HEK293 (cell line): Measurements from ENCODE around the gene ENAH.

ENCODE experiments used
- BCL11A ChIP-seq: fragments of 450-650 bp; formaldehyde crosslinking; IDR thresholded peaks from 2 replicates; pipeline ENCODE4 v1.5.1; 2016; ENCODE audit warnings: low read depth, missing biosample characterization, missing genetic modification characterization
- GLI2 ChIP-seq: fragments of 450-650 bp; formaldehyde crosslinking; IDR thresholded peaks from 2 replicates; pipeline ENCODE4; 2017; ENCODE audit warnings: missing biosample characterization, missing genetic modification characterization, low read depth, borderline replicate concordance
- KLF10 ChIP-seq: fragments of 450-650 bp; IDR thresholded peaks from 2 replicates; pipeline ENCODE4 v1.5.1; 2018; ENCODE audit warnings: missing biosample characterization, mild to moderate bottlenecking, missing genetic modification characterization
- KLF8 ChIP-seq: fragments of 450-650 bp; formaldehyde crosslinking; IDR thresholded peaks from 2 replicates; pipeline ENCODE4 v1.5.1; 2016; ENCODE audit warnings: missing biosample characterization, missing genetic modification characterization
- PATZ1 ChIP-seq: fragments of 450-650 bp; formaldehyde crosslinking; IDR thresholded peaks from 2 replicates; pipeline ENCODE4 v1.5.1; 2016; ENCODE audit warnings: missing biosample characterization, missing genetic modification characterization
- PRDM4 ChIP-seq: fragments of 450-650 bp; formaldehyde crosslinking; IDR thresholded peaks from 2 replicates; pipeline ENCODE4 v1.5.1; 2017; ENCODE audit warnings: missing biosample characterization, missing genetic modification characterization
- REPIN1 ChIP-seq: fragments of 450-650 bp; formaldehyde crosslinking; IDR thresholded peaks from 2 replicates; pipeline ENCODE4 v1.5.1; 2017; ENCODE audit warnings: missing biosample characterization, missing genetic modification characterization, low read depth
- ZFP69B ChIP-seq: fragments of 450-650 bp; formaldehyde crosslinking; IDR thresholded peaks from 2 replicates; pipeline ENCODE4 v1.5.1; 2016; ENCODE audit warnings: missing biosample characterization, missing genetic modification characterization
- ZNF10 ChIP-seq: fragments of 450-650 bp; formaldehyde crosslinking; IDR thresholded peaks from 2 replicates; pipeline ENCODE4 v1.5.1; 2017; ENCODE audit warnings: missing biosample characterization, missing genetic modification characterization
- ZNF24 ChIP-seq: fragments of 450-650 bp; formaldehyde crosslinking; IDR thresholded peaks from 2 replicates; pipeline ENCODE4 v1.5.1; 2016; ENCODE audit warnings: missing biosample characterization, missing genetic modification characterization
- ZNF26 ChIP-seq: fragments of 450-650 bp; formaldehyde crosslinking; IDR thresholded peaks from 2 replicates; pipeline ENCODE4 v1.5.1; 2016; ENCODE audit warnings: missing biosample characterization, missing genetic modification characterization
- ZNF449 ChIP-seq: fragments of 450-650 bp; formaldehyde crosslinking; IDR thresholded peaks from 2 replicates; pipeline ENCODE4 v1.5.1; 2017; ENCODE audit warnings: missing biosample characterization, mild to moderate bottlenecking, missing genetic modification characterization, moderate library complexity
- ZNF48 ChIP-seq: fragments of 450-650 bp; formaldehyde crosslinking; IDR thresholded peaks from 2 replicates; pipeline ENCODE4 v1.5.1; 2016; ENCODE audit warnings: missing biosample characterization, missing genetic modification characterization
- ZNF488 ChIP-seq: fragments of 450-650 bp; formaldehyde crosslinking; IDR thresholded peaks from 2 replicates; pipeline ENCODE4 v1.5.1; 2016; ENCODE audit warnings: missing biosample characterization, missing genetic modification characterization
- ZNF555 ChIP-seq: fragments of 450-650 bp; formaldehyde crosslinking; conservative IDR thresholded peaks from 2 replicates; pipeline ENCODE4 v1.5.1; 2017; ENCODE audit warnings: missing biosample characterization, mild to moderate bottlenecking, missing genetic modification characterization, inconsistent platforms
- ZNF596 ChIP-seq: fragments of 450-650 bp; IDR thresholded peaks from 2 replicates; pipeline ENCODE4 v1.5.0; 2018; ENCODE audit warnings: missing biosample characterization, mild to moderate bottlenecking, missing genetic modification characterization, moderate library complexity
- ZNF626 ChIP-seq: fragments of 450-650 bp; sonication (Bioruptor Pico); formaldehyde crosslinking; IDR thresholded peaks from 2 replicates; pipeline ENCODE4 v1.5.1; 2018; ENCODE audit warnings: missing biosample characterization, missing genetic modification characterization, inconsistent platforms
- ZNF654 ChIP-seq: fragments of 450-650 bp; formaldehyde crosslinking; IDR thresholded peaks from 2 replicates; pipeline ENCODE4 v1.5.1; 2016; ENCODE audit warnings: low read depth, missing biosample characterization, missing genetic modification characterization
- ZNF660 ChIP-seq: fragments of 450-650 bp; IDR thresholded peaks from 2 replicates; pipeline ENCODE4 v1.5.1; 2018; ENCODE audit warnings: missing biosample characterization, mild to moderate bottlenecking, missing genetic modification characterization
- ZNF677 ChIP-seq: fragments of 450-650 bp; IDR thresholded peaks from 2 replicates; pipeline ENCODE4 v1.5.0; 2018; ENCODE audit warnings: missing biosample characterization, mild to moderate bottlenecking, missing genetic modification characterization, moderate library complexity
- ZNF692 ChIP-seq: fragments of 450-650 bp; formaldehyde crosslinking; IDR thresholded peaks from 2 replicates; pipeline ENCODE4 v1.5.1; 2016; ENCODE audit warnings: missing biosample characterization, missing genetic modification characterization
- ZNF777 ChIP-seq: fragments of 450-650 bp; formaldehyde crosslinking; IDR thresholded peaks from 2 replicates; pipeline ENCODE4 v1.5.1; 2017; ENCODE audit warnings: missing biosample characterization, missing genetic modification characterization, borderline replicate concordance
- ZNF785 ChIP-seq: fragments of 450-650 bp; formaldehyde crosslinking; IDR thresholded peaks from 2 replicates; pipeline ENCODE4 v1.5.1; 2016; ENCODE audit warnings: missing biosample characterization, missing genetic modification characterization
- ZSCAN16 ChIP-seq: fragments of 450-650 bp; formaldehyde crosslinking; IDR thresholded peaks from 2 replicates; pipeline ENCODE4 v1.5.1; 2016; ENCODE audit warnings: missing biosample characterization, missing genetic modification characterization
- ZSCAN5A ChIP-seq: fragments of 450-650 bp; formaldehyde crosslinking; IDR thresholded peaks from 2 replicates; pipeline ENCODE4 v1.5.1; 2016; ENCODE audit warnings: missing biosample characterization, missing genetic modification characterization

Gene ENAH

GRCh38 chr1:225474986-225475820 lies 177.7 kb downstream of the ENAH start (continued):
- TF ChIP-seq ZNF26 (tag by site-specific recombination): no peak
- peak; percentile 99 for TF ChIP-seq ZNF660 (tag by site-specific recombination)
- TF ChIP-seq ZNF10 (tag by site-specific recombination): peak; percentile 63; the same call in 1 of the 2 replicates
- TF ChIP-seq ZFP69B (tag by site-specific recombination): peak; percentile 92
- TF ChIP-seq ZNF626: no peak
- TF ChIP-seq ZNF677 (tag by site-specific recombination): no peak; the same call in 1 of the 2 replicates
- peak; percentile 84 for TF ChIP-seq ZNF449 (tag by site-specific recombination)
- no peak for TF ChIP-seq ZNF555
- TF ChIP-seq GLI2 (tag by site-specific recombination): no peak
- TF ChIP-seq ZNF48 (tag by site-specific recombination): no peak
- 0 out of 2 replicates have a peak, but pooled peaks have one; percentile 13 for TF ChIP-seq ZNF785 (tag by site-specific recombination)
- no peak for TF ChIP-seq ZSCAN5A
- no peak; the same call in 1 of the 2 replicates for TF ChIP-seq ZSCAN16
- no peak for TF ChIP-seq ZNF777
- TF ChIP-seq PRDM4: no peak
- peak; percentile 92 for TF ChIP-seq ZNF654 (tag by site-specific recombination)
- TF ChIP-seq REPIN1 (tag by site-specific recombination): peak; percentile 55; the same call in 1 of the 2 replicates
- peak; percentile 97 for TF ChIP-seq ZNF24
- TF ChIP-seq KLF10: peak; percentile 81; the same call in 1 of the 2 replicates
- TF ChIP-seq ZNF596 (tag by site-specific recombination): no peak
- TF ChIP-seq KLF8 (tag by site-specific recombination): peak; percentile 77; the same call in 1 of the 2 replicates
- TF ChIP-seq ZNF692 (tag by site-specific recombination): peak; percentile 96
- TF ChIP-seq BCL11A (tag by site-specific recombination): peak; percentile 30; the same call in 1 of the 2 replicates
- no peak for TF ChIP-seq ZNF488
- peak; percentile 68 for TF ChIP-seq PATZ1 (tag by site-specific recombination)
